Left lung (tissue), 10 donors: ENCODE results near the gene ELK3. TPM values are rescaled to one million over a fixed set of nuclear protein-coding genes. Genes with fewer than 3 reads are reported as not detected.

Source experiments
- ATAC-seq: fragments of 200-7000 bp; cut with Tn5 transposase; one replicate; pipeline ENCODE4 v1.9.1; 2020; ENCODE audit warnings: moderate library complexity
- DNase-seq, 4 donors: peaks; one replicate each; pipeline ENCODE4 v3.0.0-alpha.2; 2013 to 2020
- H3K27ac ChIP-seq, 2 donors: fragments of 200-600 bp; sonication (generic) in 1 of 2; one replicate each; pipeline versions ENCODE4 v1.5.0 to v1.8.0; 2020 to 2021
- H3K27me3 ChIP-seq, 2 donors: fragments of 200-600 bp; sonication (generic) in 1 of 2; one replicate each; pipeline versions ENCODE4 v1.5.0 to v1.8.0; 2020 to 2021
- H3K36me3 ChIP-seq, 2 donors: fragments of 200-600 bp; sonication (generic) in 1 of 2; one replicate each; pipeline versions ENCODE4 v1.5.0 to v1.8.0; 2020 to 2021
- H3K4me1 ChIP-seq, 2 donors: fragments of 200-600 bp; one replicate each; pipeline ENCODE4 v1.8.0; 2021
- H3K4me3 ChIP-seq, 2 donors: fragments of 200-600 bp; sonication (generic) in 1 of 2; one replicate each; pipeline versions ENCODE4 v1.5.0 to v1.8.0; 2020 to 2021; ENCODE audit warnings: mild to moderate bottlenecking in 1 of 2
- H3K9me3 ChIP-seq, 2 donors: fragments of 200-600 bp; sonication (generic) in 1 of 2; one replicate each; pipeline versions ENCODE4 v1.5.0 to v1.8.0; 2020 to 2021
- CTCF ChIP-seq, 2 donors: fragments of 200-600 bp; sonication (generic) in 1 of 2; IDR thresholded peaks; one replicate each; pipeline versions ENCODE4 v1.5.0 to v1.8.0; 2021; ENCODE audit warnings: antibody characterized with exemption in 2 of 2
- intact Hi-C, 2 donors: fragments of 100-400 bp; cut with DNase I; formaldehyde crosslinking; loops; one replicate each; pipeline versions ENCODE4 v1.11.2 to v1.14.2; 2022
- polyA plus RNA-seq, 6 donors: library from polyadenylated mRNA; unstranded; fragments of 120-200 nt; gene quantifications; one replicate each; pipeline ENCODE4 v1.2.1, GENCODE V29; 2013; ENCODE audit not compliant: insufficient read length in 6 of 6
- total RNA-seq, 2 donors: library from RNA; stranded (reverse); fragmentation: NEBNext Ultra II Directional; extraction: Animal tissue kit (Norgen Biotek cat#: 25700); gene quantifications; one replicate each; pipeline ENCODE4 v1.2.1, GENCODE V29; 2021
- donor health status: DM: no; HTN: yes; CAD: no.
- donor health status: DM: no; HTN: no; CAD: no.

Gene ELK3
- total and polyA plus RNA-seq, 8 donors = 39.1 to 91.7 (median 80.0) TPM

- H3K4me3 ChIP-seq = no peak overlapping the region
- ATAC-seq (no peak), DNase-seq (no peak)
- peaks cover 0 to 15% of the 10 kb centered on the region in 2 donors for H3K4me1 ChIP-seq
- no peaks in the 10 kb centered on the region for H3K9me3 ChIP-seq
- intact Hi-C loops = no loop called here
- H3K36me3 ChIP-seq = peaks cover 0 to 54% of the 10 kb centered on the region in 2 donors
- H3K27me3 ChIP-seq = no peaks in the 10 kb centered on the region
- H3K27ac ChIP-seq = no peak overlapping the region
- TF ChIP-seq CTCF (IDR thresholded peaks at IDR 0.05) = no peak
These were observed 32.7 kb downstream of the ELK3 start for GRCh38 chr12:96226801-96227348.

GRCh38 chr12:96227365-96228106, 33.4 kb downstream of the ELK3 start:
- Histone ChIP-seq H3K4me1 (peaks cover 0 to 15% of the 10 kb centered on the region in 2 donors), H3K9me3 (no peaks in the 10 kb centered on the region), H3K27me3 (no peaks in the 10 kb centered on the region), H3K27ac (no peak overlapping the region), H3K4me3 (no peak overlapping the region), H3K36me3 (peaks cover 0 to 51% of the 10 kb centered on the region in 2 donors)
- ATAC-seq (no peak), DNase-seq (no peak)
- no peak for TF ChIP-seq CTCF (IDR thresholded peaks at IDR 0.05)
- intact Hi-C loops = no loop called here

DNA sequence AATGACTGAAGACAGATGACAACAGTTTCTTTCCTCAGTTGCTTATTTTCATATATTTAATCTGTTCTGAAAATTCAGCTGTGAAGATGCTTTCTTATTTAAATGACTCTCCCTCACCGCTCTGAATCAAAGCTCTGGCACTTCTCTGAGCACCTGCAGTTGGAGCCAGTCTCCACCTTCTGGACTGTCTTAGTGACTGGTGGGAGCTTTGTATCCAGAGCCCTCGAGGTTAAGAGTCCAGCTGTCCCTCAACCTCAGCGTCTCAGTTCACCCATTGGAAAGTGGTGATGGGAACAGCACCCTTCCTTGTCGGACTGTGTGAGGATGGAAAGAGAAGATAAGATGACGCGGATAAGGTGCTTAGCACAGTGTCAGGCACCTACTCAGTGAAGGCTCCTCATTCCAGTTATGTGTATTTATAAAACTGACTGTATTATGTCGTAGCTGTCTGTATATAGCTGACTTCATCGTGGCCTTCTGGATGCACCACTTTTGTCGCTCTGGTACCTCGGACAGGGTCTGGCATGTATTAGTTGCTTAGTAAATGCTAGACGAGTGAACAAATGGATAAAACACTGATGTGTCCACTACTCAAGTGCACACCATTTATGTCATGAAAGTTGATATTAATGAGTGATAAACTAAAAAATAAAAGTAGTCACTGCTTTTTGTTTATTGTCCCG, 34.5 kb downstream of the ELK3 start:
- no peak for TF ChIP-seq CTCF (IDR thresholded peaks at IDR 0.05)
- H3K4me3 ChIP-seq = no peak overlapping the region
- no peak for DNase-seq
- H3K27ac ChIP-seq = no peak overlapping the region
- H3K27me3 ChIP-seq = no peaks in the 10 kb centered on the region
- ATAC-seq = no peak
- H3K9me3 ChIP-seq = no peaks in the 10 kb centered on the region
- peaks cover 3 to 10% of the 10 kb centered on the region in 2 donors for H3K4me1 ChIP-seq
- peaks cover 0 to 40% of the 10 kb centered on the region in 2 donors for H3K36me3 ChIP-seq
- intact Hi-C loops = no loop called here

DNA sequence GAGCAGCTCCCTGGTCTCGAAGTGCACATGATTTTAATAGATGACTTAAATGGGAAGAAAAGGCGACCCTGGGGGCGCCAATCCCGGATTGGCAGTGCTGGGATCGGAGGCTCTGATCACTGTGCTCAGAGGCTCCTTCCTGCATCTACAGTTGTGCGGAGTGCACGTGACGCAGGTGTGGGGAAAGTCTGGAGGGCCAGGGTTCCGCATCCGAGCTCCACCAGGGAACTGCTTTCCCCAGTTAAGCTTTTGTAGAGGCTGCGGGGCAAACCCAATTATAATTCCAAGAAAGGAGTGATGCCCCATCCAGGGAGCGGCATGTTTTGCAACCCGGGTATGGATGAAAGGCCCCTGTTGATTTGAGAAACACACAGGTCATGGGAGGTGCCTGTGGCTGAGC, 36.5 kb downstream of the ELK3 start:
- no peaks in the 10 kb centered on the region for H3K27me3 ChIP-seq
- no peak overlapping the region for H3K27ac ChIP-seq
- no peak for DNase-seq
- no peak overlapping the region for H3K4me3 ChIP-seq
- ATAC-seq = no peak
- H3K4me1 ChIP-seq = peaks cover 12 to 22% of the 10 kb centered on the region in 2 donors
- intact Hi-C loops = no loop called here
- no peaks in the 10 kb centered on the region for H3K9me3 ChIP-seq
- no peak for TF ChIP-seq CTCF (IDR thresholded peaks at IDR 0.05)
- H3K36me3 ChIP-seq = peaks cover 0 to 33% of the 10 kb centered on the region in 2 donors

- H3K4me1 ChIP-seq = peaks cover 29 to 47% of the 10 kb centered on the region in 2 donors
- no peak for TF ChIP-seq CTCF (IDR thresholded peaks at IDR 0.05)
- H3K27ac ChIP-seq = peak overlapping the region in 1 of 2 donors; percentile 60
- no peak for DNase-seq
- H3K4me3 ChIP-seq = no peak overlapping the region
- peaks cover 0 to 15% of the 10 kb centered on the region in 2 donors for H3K36me3 ChIP-seq
- no peaks in the 10 kb centered on the region for H3K27me3 ChIP-seq
- intact Hi-C loops = no loop called here
- H3K9me3 ChIP-seq = no peaks in the 10 kb centered on the region
- no peak for ATAC-seq
These were observed 39.0 kb downstream of the ELK3 start for GRCh38 chr12:96233168-96233567.
